RWPE1 (cell line): ENCODE data around the gene CELSR2.

Experiments used
- CTCF ChIA-PET: fragments of 350-600 bp; sonication (Branson Sonifier 250); formaldehyde crosslinking; extraction: SDS; loops from one replicate; lab custom pipeline; 2021; lab: Yijun Ruan, JAX
- POLR2A ChIA-PET: fragments of 400-600 bp; formaldehyde crosslinking; extraction: SDS; loops from one replicate; lab custom pipeline; 2020; ENCODE audit warnings: antibody characterized with exemption; ENCODE audit not compliant: low non-redundant PET; lab: Yijun Ruan, JAX
- DNase-seq: peaks from one replicate; pipeline ENCODE4 v3.0.0; 2012; ENCODE audit warnings: low spot score
- H3K27ac ChIP-seq: fragments of 450-650 bp; 2 replicates; pipeline ENCODE4 v1.5.1; 2017
- CTCF ChIP-seq: fragments of 450-650 bp; conservative IDR thresholded peaks from 2 replicates; pipeline ENCODE4 v1.5.1; 2017; ENCODE audit warnings: low read depth, mild to moderate bottlenecking

CELSR2 gene

GRCh38 chr1:109290998-109291397 lies 41.7 kb downstream of the CELSR2 start:
- POLR2A ChIA-PET, result no interaction called here
- no peak for DNase-seq
- no peak overlapping the region for H3K27ac ChIP-seq
- no peak for TF ChIP-seq CTCF
- CTCF ChIA-PET, result no interaction called here

DNA sequence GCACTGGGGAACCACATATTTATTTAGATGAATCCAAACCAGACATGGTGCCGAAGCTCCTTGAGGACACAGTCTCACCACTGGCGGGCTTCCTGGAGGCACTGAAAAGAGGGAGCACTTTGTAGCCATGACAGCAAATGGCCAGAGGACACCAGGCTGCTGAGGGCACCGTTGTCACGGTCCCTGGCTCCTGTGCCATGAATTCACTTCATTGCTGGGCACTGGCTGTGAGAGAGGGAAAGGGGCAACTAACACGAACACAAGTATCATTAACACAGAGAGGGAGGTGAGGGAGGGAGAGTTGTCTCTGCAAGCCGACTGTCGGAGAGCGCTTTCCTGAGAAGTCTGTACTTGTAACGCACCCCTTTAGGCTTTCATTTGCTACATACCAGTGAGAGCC lies 43.0 kb downstream of the CELSR2 start:
- no peak for TF ChIP-seq CTCF
- CTCF ChIA-PET, result interaction anchor here (0.7 kb wide), 1 partner anchor 87 kb away, joined by 3 read pairs; no protein-coding TSS in a partner anchor
- POLR2A ChIA-PET, result interaction anchor here (0.6 kb wide), 1 partner anchor 192 kb away, joined by 3 read pairs; no protein-coding TSS in a partner anchor
- H3K27ac ChIP-seq, result no peak overlapping the region
- no peak for DNase-seq

DNA sequence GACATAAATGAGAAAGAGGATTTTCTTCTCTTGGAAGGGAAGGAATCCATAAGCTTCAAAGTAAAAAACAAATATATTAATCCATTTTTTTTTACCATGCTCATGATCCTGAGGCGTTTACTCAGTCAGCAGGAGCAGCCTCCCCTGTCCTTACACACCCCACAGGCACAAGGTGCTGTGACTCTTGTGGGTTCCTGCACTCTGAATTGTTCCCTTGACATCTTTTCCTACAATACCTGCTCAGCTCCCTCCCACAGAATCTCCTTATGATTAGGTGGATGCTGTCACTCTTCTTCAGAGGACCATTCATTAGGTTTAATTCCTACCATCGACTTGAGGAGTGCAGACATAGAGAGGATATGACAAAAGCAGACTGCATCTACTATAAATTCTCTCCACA lies 43.7 kb downstream of the CELSR2 start:
- ChIA-PET CTCF (interaction anchor here (0.6 kb wide), 1 partner anchor 92 kb away, joined by 4 read pairs; no protein-coding TSS in a partner anchor), POLR2A (interaction anchor here (0.6 kb wide), 1 partner anchor 193 kb away, joined by 3 read pairs; no protein-coding TSS in a partner anchor)
- no peak for DNase-seq
- TF ChIP-seq CTCF, result no peak
- H3K27ac ChIP-seq, result no peak overlapping the region

GRCh38 chr1:109294481-109294880 lies 45.1 kb downstream of the CELSR2 start:
- no peak overlapping the region for H3K27ac ChIP-seq
- POLR2A ChIA-PET, result no interaction called here
- no peak for TF ChIP-seq CTCF
- no peak for DNase-seq
- CTCF ChIA-PET, result no interaction called here

GRCh38 chr1:109295712-109296415 lies 46.5 kb downstream of the CELSR2 start:
- ChIA-PET POLR2A (no interaction called here), CTCF (interaction anchor here (0.7 kb wide), 2 partner anchors 19 to 238 kb away, joined by 4 to 6 read pairs; no protein-coding TSS in a partner anchor)
- H3K27ac ChIP-seq, result no peak overlapping the region
- TF ChIP-seq CTCF, result no peak
- DNase-seq, result no peak

DNA sequence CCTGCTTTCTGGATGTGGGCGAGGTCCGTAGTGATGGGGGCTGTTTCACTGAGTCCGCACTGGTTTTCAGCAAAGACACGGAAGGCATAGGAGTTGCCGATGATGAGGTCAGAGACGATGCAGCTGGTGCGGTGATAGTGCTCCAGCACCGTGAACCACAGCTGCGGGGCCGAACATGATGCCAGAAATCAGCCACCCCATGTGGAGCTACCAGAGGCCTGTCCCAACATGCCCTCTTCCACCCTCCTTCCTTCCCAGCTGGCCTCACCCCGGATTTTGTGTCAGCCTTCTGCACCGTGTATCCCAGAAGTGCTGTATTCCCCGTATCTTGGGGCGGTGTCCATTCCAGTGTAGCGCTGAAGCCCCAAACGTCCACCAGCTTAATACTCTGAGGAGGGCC lies 47.4 kb downstream of the CELSR2 start:
- DNase-seq, result no peak
- H3K27ac ChIP-seq, result no peak overlapping the region
- POLR2A ChIA-PET, result no interaction called here
- CTCF ChIA-PET, result interaction anchor here (0.7 kb wide), 1 partner anchor 20 kb away, joined by 4 read pairs; no protein-coding TSS in a partner anchor
- no peak for TF ChIP-seq CTCF
